Transverse colon (tissue), 4 donors: ENCODE data around the gene MAST4. TPM values are rescaled to one million over a fixed set of nuclear protein-coding genes. Genes with fewer than 3 reads are reported as not detected.

Experiments used
- DNase-seq: peaks from one replicate; pipeline ENCODE4 v3.0.0-alpha.2; 2019
- H3K27ac ChIP-seq, 4 donors: fragments of 200-600 bp; sonication (generic); 2 replicates each; pipeline ENCODE4 v1.5.1; 2016 to 2018; ENCODE audit warnings: inconsistent platforms in 4 of 4
- H3K27me3 ChIP-seq: fragments of 200-600 bp; sonication (generic); 2 replicates; pipeline ENCODE4 v1.5.1; 2017; ENCODE audit warnings: inconsistent platforms
- H3K36me3 ChIP-seq, 4 donors: fragments of 200-600 bp; sonication (generic); 2 replicates each; pipeline ENCODE4 v1.5.1; 2017 to 2019; ENCODE audit warnings: inconsistent platforms in 4 of 4
- H3K4me1 ChIP-seq, 4 donors: fragments of 200-600 bp; sonication (generic); 2 replicates each; pipeline ENCODE4 v1.5.1; 2017 to 2020; ENCODE audit warnings: inconsistent platforms in 4 of 4
- H3K4me3 ChIP-seq, 4 donors: fragments of 200-600 bp; sonication (generic); 1 replicate in 1 of 4; 2 replicates in 3 of 4; pipeline versions ENCODE4 v1.5.1 to v1.6.1; 2017 to 2019; ENCODE audit warnings: inconsistent platforms in 4 of 4
- H3K9me3 ChIP-seq, 2 donors: fragments of 200-600 bp; sonication (generic); 2 replicates each; pipeline ENCODE4 v1.5.1; 2017 to 2019; ENCODE audit warnings: inconsistent platforms in 2 of 2
- CTCF ChIP-seq, 5 experiments: fragments of 200-600 bp in 3 of 5; fragments of 450-650 bp in 2 of 5; sonication (generic) in 3 of 5; IDR thresholded peaks; 1 replicate in 2 of 5; 2 replicates in 3 of 5; pipeline ENCODE4 v1.5.1; 2016 to 2017; ENCODE audit warnings: antibody characterized with exemption in 5 of 5, inconsistent platforms in 3 of 5, mild to moderate bottlenecking in 2 of 5, moderate library complexity in 1 of 5
- EP300 ChIP-seq: sonication (generic); formaldehyde crosslinking; IDR thresholded peaks from one replicate; pipeline ENCODE4 v1.6.1; 2017; ENCODE audit warnings: antibody characterized with exemption, low read depth
- POLR2A ChIP-seq: fragments of 450-650 bp; IDR thresholded peaks from one replicate; pipeline ENCODE4 v1.6.1; 2016; ENCODE audit warnings: antibody characterized with exemption, mild to moderate bottlenecking, moderate library complexity
- POLR2AphosphoS5 ChIP-seq, 3 donors: sonication (generic); formaldehyde crosslinking; IDR thresholded peaks; one replicate each; pipeline ENCODE4 v1.6.1; 2016; ENCODE audit warnings: antibody characterized with exemption in 3 of 3
- WGBS, 2 donors: methylation state at CpG; one replicate each; pipeline ENCODE4 v1.1.5; 2018; ENCODE audit warnings: low coverage in 1 of 2; 5-methylcytosine and 5-hydroxymethylcytosine counted together
- in situ Hi-C, 4 donors: fragments of 200-750 bp; cut with MboI; loops; one replicate each; pipeline versions ENCODE4 v1.15.0 to v1.15.1; 2017; ENCODE audit warnings: low sequenced_read_pairs in 3 of 4, low pct_ligation_motif_present in 1 of 4, low pct_unique_long_range_greater_than_20kb in 1 of 4
- intact Hi-C: fragments of 100-400 bp; cut with DNase I; formaldehyde crosslinking; loops from one replicate; pipeline ENCODE4 v1.15.1; 2023; ENCODE audit warnings: low total_unique reads
- total RNA-seq, 4 donors: library from RNA; depleted of rRNA; stranded (reverse); fragments of >200 nt; gene quantifications; one replicate each; pipeline ENCODE4 v1.1.0, GENCODE V29; 2016

The MAST4 gene
- total RNA-seq, 4 donors from 2014 or later: 20.3 to 46.8 (median 35.4) TPM

- Histone ChIP-seq H3K36me3 (no peaks in the 10 kb centered on the region), H3K9me3 (no peaks in the 10 kb centered on the region), H3K4me1 (peaks cover 0 to 11% (median 3%) of the 10 kb centered on the region in 4 donors), H3K4me3 (no peak overlapping the region), H3K27ac (peak overlapping the region in 2 of 4 donors; percentile 1 to 14), H3K27me3 (no peaks in the 10 kb centered on the region)
- no peak for DNase-seq
- in situ Hi-C loops (no loop called here), intact Hi-C loops (no loop called here)
- TF ChIP-seq CTCF (IDR thresholded peaks at IDR 0.05) (no peak), EP300 (no peak)
- WGBS, 2 donors: 80 to 81% methylated on average over 1 to 7 of the region's 7 CpGs
Observed at GRCh38 chr5:67188274-67189078, 592.3 kb downstream of the MAST4 start.

DNA sequence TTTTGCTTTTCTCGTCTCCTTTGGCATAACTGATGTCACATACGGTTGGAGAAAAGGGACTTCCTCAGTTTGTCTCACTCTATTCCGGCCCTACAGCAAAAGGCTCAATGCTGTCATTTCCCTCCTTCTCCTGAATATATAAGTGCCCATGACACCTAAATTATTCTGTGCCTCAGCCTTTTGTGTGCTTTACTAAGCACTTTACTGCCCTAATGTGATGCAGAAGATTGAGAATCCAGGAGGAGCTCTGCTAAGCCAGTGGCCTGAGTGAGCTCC lies 592.8 kb downstream of the MAST4 start:
- 80 to 100% methylated on average over 3 of the region's 3 CpGs for WGBS, 2 donors
- no peak overlapping the region for H3K4me3 ChIP-seq
- no peaks in the 10 kb centered on the region for H3K36me3 ChIP-seq
- no peak for TF ChIP-seq CTCF (IDR thresholded peaks at IDR 0.05)
- no peak for TF ChIP-seq POLR2AphosphoS5 (IDR thresholded peaks at IDR 0.05)
- TF ChIP-seq EP300: no peak
- TF ChIP-seq POLR2A: no peak
- no peak for DNase-seq
- in situ Hi-C loops (no loop called here), intact Hi-C loops (no loop called here)
- peaks cover 0 to 15% (median 4%) of the 10 kb centered on the region in 4 donors for H3K4me1 ChIP-seq
- H3K27me3 ChIP-seq: no peaks in the 10 kb centered on the region
- H3K9me3 ChIP-seq: no peaks in the 10 kb centered on the region
- H3K27ac ChIP-seq: peak overlapping the region in 2 of 4 donors; percentile 1 to 14

- no peak for TF ChIP-seq CTCF (IDR thresholded peaks at IDR 0.05)
- no peak for TF ChIP-seq EP300
- TF ChIP-seq POLR2A: no peak
- no peak for TF ChIP-seq POLR2AphosphoS5 (IDR thresholded peaks at IDR 0.05)
- DNase-seq: no peak
- intact Hi-C loops: no loop called here
- WGBS, 2 donors: 80 to 83% methylated on average over 1 of the region's 1 CpG
- Histone ChIP-seq H3K36me3 (no peaks in the 10 kb centered on the region), H3K4me3 (no peak overlapping the region), H3K27ac (no peak overlapping the region), H3K9me3 (no peaks in the 10 kb centered on the region), H3K4me1 (peaks cover 0 to 15% (median 4%) of the 10 kb centered on the region in 4 donors), H3K27me3 (no peaks in the 10 kb centered on the region)
- in situ Hi-C loops: no loop called here
Observed at GRCh38 chr5:67189931-67190330, 593.7 kb downstream of the MAST4 start.

- no peak for DNase-seq
- Histone ChIP-seq H3K4me3 (no peak overlapping the region), H3K27me3 (no peaks in the 10 kb centered on the region), H3K36me3 (no peaks in the 10 kb centered on the region), H3K27ac (no peak overlapping the region), H3K4me1 (peaks cover 0 to 15% (median 4%) of the 10 kb centered on the region in 4 donors), H3K9me3 (no peaks in the 10 kb centered on the region)
- in situ Hi-C loops (no loop called here), intact Hi-C loops (no loop called here)
- 80 to 100% methylated on average over 2 to 4 of the region's 4 CpGs for WGBS, 2 donors
- no peak for TF ChIP-seq EP300
- no peak for TF ChIP-seq POLR2AphosphoS5 (IDR thresholded peaks at IDR 0.05)
- no peak for TF ChIP-seq POLR2A
- TF ChIP-seq CTCF (IDR thresholded peaks at IDR 0.05): no peak
Observed at GRCh38 chr5:67190410-67190809, 594.2 kb downstream of the MAST4 start.
